Measurements from ENCODE around the gene RHBG. TPM values are rescaled to one million over a fixed set of nuclear protein-coding genes. Genes with fewer than 3 reads are reported as not detected.

RHBG gene
- total RNA-seq, 4 donors from 2014 or later, result not detected

DNA sequence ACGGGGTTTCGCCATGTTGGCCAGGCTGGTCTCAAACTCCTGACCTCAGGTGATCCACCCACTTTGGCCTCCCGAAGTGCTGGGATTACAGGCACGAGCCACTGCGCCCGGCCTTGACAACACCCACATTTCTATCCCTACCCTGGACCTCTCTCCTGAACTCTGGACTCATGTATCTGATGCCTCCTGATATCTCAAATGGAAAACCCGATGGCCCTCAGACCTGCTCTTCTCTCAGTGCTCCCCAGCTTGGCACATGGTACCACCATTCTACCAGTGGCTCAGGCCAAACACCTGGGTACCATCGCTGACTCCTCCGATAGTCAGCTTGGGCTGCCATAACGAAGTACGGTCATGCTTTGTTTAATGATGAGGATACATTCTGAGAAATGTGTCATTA is 8.5 kb upstream of the RHBG start:
- 83% methylated on average over 11 of the region's 11 CpGs; no CpG with 5 or more reads in 1 of the 2 donors for WGBS, 2 donors (ENCODE audit: low coverage in 1 of 2)
- H3K4me1 ChIP-seq, result peaks cover 0 to 5% (median 0%) of the 10 kb centered on the region in 4 donors
- H3K4me3 ChIP-seq, result no peak overlapping the region
- peaks cover 49% of the 10 kb centered on the region for H3K27me3 ChIP-seq
- H3K9me3 ChIP-seq, result no peaks in the 10 kb centered on the region
- TF ChIP-seq, protein P1, sequence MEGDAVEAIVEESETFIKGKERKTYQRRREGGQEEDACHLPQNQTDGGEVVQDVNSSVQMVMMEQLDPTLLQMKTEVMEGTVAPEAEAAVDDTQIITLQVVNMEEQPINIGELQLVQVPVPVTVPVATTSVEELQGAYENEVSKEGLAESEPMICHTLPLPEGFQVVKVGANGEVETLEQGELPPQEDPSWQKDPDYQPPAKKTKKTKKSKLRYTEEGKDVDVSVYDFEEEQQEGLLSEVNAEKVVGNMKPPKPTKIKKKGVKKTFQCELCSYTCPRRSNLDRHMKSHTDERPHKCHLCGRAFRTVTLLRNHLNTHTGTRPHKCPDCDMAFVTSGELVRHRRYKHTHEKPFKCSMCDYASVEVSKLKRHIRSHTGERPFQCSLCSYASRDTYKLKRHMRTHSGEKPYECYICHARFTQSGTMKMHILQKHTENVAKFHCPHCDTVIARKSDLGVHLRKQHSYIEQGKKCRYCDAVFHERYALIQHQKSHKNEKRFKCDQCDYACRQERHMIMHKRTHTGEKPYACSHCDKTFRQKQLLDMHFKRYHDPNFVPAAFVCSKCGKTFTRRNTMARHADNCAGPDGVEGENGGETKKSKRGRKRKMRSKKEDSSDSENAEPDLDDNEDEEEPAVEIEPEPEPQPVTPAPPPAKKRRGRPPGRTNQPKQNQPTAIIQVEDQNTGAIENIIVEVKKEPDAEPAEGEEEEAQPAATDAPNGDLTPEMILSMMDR (IDR thresholded peaks at IDR 0.05), result no peak
- no peak for TF ChIP-seq POLR2AphosphoS5 (IDR thresholded peaks at IDR 0.05)
- no peak for DNase-seq
- intact Hi-C loops (cut with DNase I; ENCODE audit: low total_unique reads) (no loop called here), in situ Hi-C loops (cut with MboI; ENCODE audit: low pct_ligation_motif_present in 1 of 4, low pct_unique_long_range_greater_than_20kb in 1 of 4, low sequenced_read_pairs in 3 of 4) (no loop called here)
- no peaks in the 10 kb centered on the region for H3K36me3 ChIP-seq
- H3K27ac ChIP-seq, result no peak overlapping the region

DNA sequence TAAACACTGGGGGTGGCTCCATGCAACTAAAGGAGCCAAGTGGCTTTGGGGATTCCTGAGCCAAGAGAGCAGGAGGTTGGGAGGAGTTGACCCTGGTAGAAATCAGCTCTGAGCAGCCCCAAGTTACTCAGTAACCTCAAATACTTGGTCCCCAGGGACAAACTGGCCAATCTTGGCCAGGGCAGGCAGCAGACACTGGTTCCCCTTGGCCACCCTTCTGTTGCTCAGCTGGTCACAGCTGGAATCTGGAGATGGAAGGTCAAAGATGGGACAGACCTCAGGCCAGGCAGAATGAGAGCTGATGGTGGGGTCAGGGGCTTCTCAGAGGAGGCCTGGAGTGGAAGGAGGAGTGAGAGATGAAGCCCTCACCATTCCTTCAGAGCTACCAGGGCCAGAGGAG is 3.3 kb upstream of the RHBG start:
- Histone ChIP-seq H3K4me1 (peaks cover 0 to 8% (median 3%) of the 10 kb centered on the region in 4 donors), H3K27me3 (peaks cover 55% of the 10 kb centered on the region), H3K9me3 (no peaks in the 10 kb centered on the region), H3K4me3 (no peak overlapping the region), H3K27ac (no peak overlapping the region), H3K36me3 (no peaks in the 10 kb centered on the region)
- intact Hi-C loops (cut with DNase I; ENCODE audit: low total_unique reads), result no loop called here
- DNase-seq, result no peak
- TF ChIP-seq POLR2AphosphoS5 (IDR thresholded peaks at IDR 0.05), result no peak
- no peak for TF ChIP-seq POLR2A (IDR thresholded peaks at IDR 0.05)
- TF ChIP-seq EP300 (IDR thresholded peaks at IDR 0.05; ENCODE audit: low read depth), result no peak
- TF ChIP-seq, protein P1 (IDR thresholded peaks at IDR 0.05), result no peak
- in situ Hi-C loops (cut with MboI; ENCODE audit: low pct_ligation_motif_present in 1 of 4, low pct_unique_long_range_greater_than_20kb in 1 of 4, low sequenced_read_pairs in 3 of 4), result no loop called here

DNA sequence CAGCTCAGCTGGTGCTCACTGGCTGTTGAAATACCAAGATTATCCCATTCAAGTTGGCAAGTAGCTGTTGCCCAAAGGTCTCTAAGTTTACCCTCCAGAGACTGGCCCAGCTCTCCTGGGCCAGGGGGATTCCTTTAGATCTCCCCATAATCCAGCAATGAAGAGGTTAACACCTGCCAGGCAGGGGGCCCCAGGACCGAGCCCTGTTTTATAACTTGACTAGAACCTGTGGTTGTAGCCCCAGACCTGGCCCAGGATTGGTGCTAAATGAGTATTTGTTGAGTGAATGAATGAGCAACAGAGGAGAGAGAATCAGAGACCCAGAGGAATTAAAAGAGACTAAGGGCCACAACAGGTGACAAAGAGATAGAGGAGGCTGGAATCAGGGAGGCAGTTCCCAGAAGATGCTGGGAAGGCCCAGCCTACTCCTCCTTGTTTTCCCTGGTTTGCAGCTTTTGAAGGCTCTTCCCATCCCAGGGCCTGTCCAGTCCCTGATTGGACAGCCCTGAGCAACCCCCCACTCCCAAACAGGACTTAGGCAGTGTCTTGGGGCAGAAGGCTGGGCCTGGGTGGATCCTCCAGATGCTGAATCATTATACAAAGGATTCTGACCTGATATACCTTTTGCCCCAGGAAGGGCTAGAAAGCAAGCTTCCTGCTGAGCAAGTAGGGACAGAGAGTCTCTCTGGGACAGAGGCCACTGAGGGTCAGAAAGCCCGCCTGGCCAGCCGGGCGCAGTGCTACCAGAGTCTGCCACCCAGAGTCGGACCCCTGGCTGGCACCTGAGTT is 2.4 kb upstream of the RHBG start:
- Histone ChIP-seq H3K4me1 (peaks cover 0 to 8% (median 3%) of the 10 kb centered on the region in 4 donors), H3K27ac (no peak overlapping the region), H3K36me3 (no peaks in the 10 kb centered on the region), H3K27me3 (peaks cover 60% of the 10 kb centered on the region), H3K9me3 (no peaks in the 10 kb centered on the region), H3K4me3 (no peak overlapping the region)
- 63 to 75% methylated on average over 1 to 2 of the region's 5 CpGs for WGBS, 2 donors (ENCODE audit: low coverage in 1 of 2)
- in situ Hi-C loops (cut with MboI; ENCODE audit: low pct_ligation_motif_present in 1 of 4, low pct_unique_long_range_greater_than_20kb in 1 of 4, low sequenced_read_pairs in 3 of 4), result no loop called here
- no peak for DNase-seq
- intact Hi-C loops (cut with DNase I; ENCODE audit: low total_unique reads), result no loop called here
- no peak for TF ChIP-seq POLR2A (IDR thresholded peaks at IDR 0.05)
- TF ChIP-seq, protein P1 (IDR thresholded peaks at IDR 0.05), result no peak
- no peak for TF ChIP-seq POLR2AphosphoS5 (IDR thresholded peaks at IDR 0.05)
- TF ChIP-seq EP300 (IDR thresholded peaks at IDR 0.05; ENCODE audit: low read depth), result no peak

DNA sequence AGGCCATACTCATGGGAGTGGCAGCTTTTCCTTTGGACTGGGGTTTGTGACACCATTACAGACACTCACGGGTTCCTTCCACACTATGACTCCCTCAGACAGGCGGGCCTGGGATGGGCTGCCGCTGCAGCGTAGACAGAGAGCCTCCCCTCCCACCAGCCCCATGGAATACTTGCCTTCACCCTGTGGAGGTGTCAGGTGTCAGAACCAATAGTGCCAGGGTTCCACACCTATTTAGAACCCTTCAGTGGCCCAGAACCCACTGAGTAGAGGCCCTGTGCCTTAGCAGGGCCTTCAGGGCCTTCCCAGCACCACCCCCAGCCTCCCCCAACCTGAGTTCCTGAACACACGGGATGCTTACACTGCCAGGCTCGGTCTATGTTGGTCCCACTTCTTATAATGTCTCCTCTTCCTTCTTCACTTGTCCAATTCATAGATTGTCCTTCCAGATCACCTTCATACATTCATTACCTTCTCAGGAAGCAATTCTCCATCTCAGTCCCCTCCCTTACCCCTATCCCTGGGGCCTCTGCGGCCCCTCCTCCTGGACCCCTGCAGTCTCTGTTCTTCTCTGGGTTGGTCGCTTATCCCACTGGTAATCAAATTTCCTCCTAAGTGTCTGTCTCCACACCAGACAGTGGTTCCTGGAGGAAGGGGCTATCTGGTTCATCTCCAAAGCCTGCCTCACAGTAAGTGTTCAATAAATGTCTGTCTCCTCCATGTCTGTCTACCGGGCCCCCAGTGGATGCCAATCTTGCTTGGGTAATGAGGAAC is 1.4 kb upstream of the RHBG start:
- Histone ChIP-seq H3K4me1 (peaks cover 0 to 8% (median 3%) of the 10 kb centered on the region in 4 donors), H3K4me3 (no peak overlapping the region), H3K36me3 (no peaks in the 10 kb centered on the region), H3K27me3 (peaks cover 69% of the 10 kb centered on the region), H3K27ac (no peak overlapping the region), H3K9me3 (no peaks in the 10 kb centered on the region)
- in situ Hi-C loops (cut with MboI; ENCODE audit: low pct_ligation_motif_present in 1 of 4, low pct_unique_long_range_greater_than_20kb in 1 of 4, low sequenced_read_pairs in 3 of 4), result no loop called here
- DNase-seq, result no peak
- 81 to 91% methylated on average over 3 to 9 of the region's 9 CpGs for WGBS, 2 donors (ENCODE audit: low coverage in 1 of 2)
- intact Hi-C loops (cut with DNase I; ENCODE audit: low total_unique reads), result no loop called here
- no peak for TF ChIP-seq POLR2AphosphoS5 (IDR thresholded peaks at IDR 0.05)
- no peak for TF ChIP-seq EP300 (IDR thresholded peaks at IDR 0.05; ENCODE audit: low read depth)
- TF ChIP-seq POLR2A (IDR thresholded peaks at IDR 0.05), result no peak
- TF ChIP-seq, protein P1 (IDR thresholded peaks at IDR 0.05), result no peak
